Measurements from ENCODE around the gene P3R3URF.
A peak's percentile ranks its signal among the peaks of the same experiment; 100 is the strongest.
"Not testable (repeated sequence)": the region's sequence is repeated elsewhere in the genome, so short reads cannot be mapped to it uniquely, and the experiment has no call there.

P3R3URF gene

DNA sequence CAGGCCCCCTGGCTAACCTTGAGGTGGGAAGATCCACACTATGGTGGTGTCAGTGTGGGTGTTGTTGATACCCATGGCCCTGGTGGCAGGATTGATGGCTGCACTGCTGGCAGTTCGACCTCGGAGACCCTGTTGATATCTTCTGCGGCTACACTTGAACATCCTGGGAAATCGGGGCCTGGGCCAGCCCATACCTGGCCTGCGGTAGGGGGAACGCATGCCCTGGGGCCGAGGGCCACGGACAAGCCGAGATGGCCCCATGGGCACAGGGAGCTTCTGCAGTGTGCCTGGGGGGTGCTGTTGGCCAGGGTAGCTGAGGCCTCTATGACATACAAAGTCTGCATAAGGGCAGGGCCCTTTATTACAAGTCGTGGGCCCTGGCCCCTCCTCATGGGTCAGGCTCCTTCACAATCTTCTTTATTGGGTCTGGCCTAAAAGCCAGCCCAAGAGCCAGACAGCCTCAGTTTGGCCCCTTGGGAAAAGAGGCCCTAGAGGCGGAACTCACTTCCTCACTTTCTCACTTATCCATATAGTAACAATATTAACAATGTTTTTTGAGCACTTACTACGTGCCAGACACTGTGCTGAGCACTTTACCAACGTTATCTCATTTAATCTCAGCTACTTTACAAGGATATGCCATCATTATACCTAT is at the start of gene P3R3URF:
Gene P3R3URF (minus strand): TSS at position 278 of the 655 bp plus-strand sequence. CDS start 17 bp downstream, at position 261.
- DNase-seq (ENCODE audit: low spot score) = no peak

- no peak for DNase-seq (ENCODE audit: low spot score)
Measured at GRCh38 chr1:46224966-46225365, 48.7 kb upstream of the P3R3URF start.

- peak; percentile 87 for DNase-seq (ENCODE audit: low spot score)
Measured at GRCh38 chr1:46223472-46223943, 47.2 kb upstream of the P3R3URF start.

DNA sequence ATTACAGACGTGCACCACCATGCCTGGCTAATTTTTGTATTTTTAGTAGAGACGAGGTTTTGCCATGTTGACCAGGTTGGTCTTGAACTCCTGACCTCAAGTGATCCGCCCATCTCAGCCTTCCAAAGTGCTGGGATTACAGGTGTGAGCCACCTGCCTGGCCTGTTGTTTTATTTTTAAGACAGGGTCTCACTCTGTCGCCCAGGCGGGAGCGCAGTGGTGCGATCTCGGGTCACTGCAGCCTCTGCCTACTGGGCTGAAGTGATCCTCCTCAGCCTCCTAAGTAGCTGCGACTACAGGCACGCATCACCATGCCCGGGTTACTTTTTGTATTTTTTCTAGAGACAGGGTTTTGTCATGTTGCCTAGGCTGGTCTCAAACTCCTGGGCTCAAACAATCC is 46.8 kb upstream of the P3R3URF start:
- DNase-seq (ENCODE audit: low spot score) = not testable (repeated sequence)

- DNase-seq (ENCODE audit: low spot score) = no peak
Measured at GRCh38 chr1:46221749-46222148, 45.5 kb upstream of the P3R3URF start.

DNA sequence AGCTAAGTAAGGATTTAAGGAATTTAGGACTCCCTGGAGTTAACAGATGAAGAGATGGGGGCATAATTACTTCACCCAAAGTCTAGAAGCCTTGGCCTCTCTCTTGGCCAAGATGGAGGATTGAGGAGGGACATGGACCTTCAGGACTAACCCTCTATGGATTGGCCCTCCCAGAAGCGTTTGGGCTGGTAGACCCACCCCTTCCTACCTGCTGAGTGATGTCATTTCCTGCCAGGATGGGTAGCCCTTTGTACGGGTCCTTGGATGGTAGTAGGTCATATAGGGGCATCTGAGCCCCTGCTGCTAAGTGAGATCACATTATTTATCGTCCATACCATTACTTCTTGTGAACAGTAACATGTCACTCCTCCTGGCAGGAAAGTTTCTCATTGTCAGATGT is 44.5 kb upstream of the P3R3URF start:
- no peak for DNase-seq (ENCODE audit: low spot score)

DNA sequence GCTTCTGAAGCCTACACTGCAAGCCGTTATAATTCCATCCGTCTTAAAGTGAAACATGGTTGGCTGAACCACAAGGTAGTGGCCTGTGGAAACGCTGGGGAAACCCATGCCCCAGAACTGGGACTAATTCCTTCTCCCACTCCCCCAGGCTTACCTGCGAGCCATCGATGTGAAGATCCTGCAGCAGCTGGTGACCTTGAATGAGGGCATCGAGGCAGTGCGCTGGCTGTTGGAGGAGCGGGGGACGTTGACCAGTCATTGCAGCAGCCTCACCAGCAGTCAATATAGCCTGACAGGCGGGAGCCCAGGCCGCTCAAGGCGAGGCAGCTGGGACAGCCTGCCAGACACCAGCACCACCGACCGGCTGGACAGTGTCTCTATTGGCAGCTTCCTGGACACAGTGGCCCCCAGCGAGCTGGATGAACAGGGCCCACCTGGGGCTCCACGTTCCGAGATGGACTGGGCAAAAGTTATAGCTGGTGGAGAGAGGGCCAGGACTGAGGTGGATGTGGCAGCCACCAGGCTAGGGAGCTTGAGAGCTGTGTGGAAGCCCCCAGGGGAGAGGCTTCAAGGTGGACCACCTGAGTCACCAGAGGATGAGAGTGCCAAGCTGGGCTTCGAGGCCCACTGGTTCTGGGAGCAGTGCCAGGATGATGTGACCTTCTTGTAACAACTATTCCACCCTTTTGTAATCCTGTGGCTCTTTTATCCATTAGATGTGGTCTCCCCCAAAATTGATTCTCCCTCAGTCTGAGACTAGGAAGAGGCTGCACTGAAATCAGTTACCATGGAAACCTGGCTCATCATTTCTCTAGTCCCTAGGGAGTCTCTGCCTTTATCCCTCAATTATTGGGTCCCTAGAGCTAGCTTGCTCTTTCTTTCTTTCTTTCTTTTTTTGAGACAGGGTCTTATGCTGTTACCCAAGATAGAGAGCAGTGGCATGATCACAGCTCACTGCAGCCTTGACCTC is 43.5 kb upstream of the P3R3URF start:
- no peak for DNase-seq (ENCODE audit: low spot score)

- DNase-seq (ENCODE audit: low spot score) = no peak
Measured at GRCh38 chr1:46218443-46218842, 42.2 kb upstream of the P3R3URF start.

- DNase-seq (ENCODE audit: low spot score) = no peak
Measured at GRCh38 chr1:46215504-46215903, 39.2 kb upstream of the P3R3URF start.

GRCh38 chr1:46211051-46211450 is 34.8 kb upstream of the P3R3URF start:
- DNase-seq (ENCODE audit: low spot score) = no peak

- DNase-seq (ENCODE audit: low spot score) = no peak
Measured at GRCh38 chr1:46210561-46210960, 34.3 kb upstream of the P3R3URF start.

- DNase-seq (ENCODE audit: low spot score) = no peak
Measured at GRCh38 chr1:46206399-46206798, 30.1 kb upstream of the P3R3URF start.

DNA sequence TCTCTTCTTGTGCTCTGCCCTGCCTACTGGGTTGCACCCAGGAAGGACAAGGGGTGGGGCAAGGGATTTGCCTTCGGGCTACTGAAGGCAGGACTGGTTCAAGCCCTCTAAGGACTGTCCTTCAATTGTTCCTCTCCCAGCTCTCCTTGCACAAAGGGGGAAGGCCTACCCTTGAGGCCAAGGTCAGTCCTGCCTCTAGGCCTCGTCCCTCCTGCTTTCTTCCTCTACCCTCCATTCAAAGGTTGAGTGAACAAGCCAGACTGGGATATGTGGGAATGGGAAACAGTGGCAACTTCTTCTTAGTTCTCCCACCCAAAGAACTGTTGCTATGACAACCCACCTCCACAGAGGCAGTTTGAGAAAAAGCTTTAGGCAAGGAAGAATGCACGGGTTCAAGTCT is 29.5 kb upstream of the P3R3URF start:
- no peak for DNase-seq (ENCODE audit: low spot score)

- no peak for DNase-seq (ENCODE audit: low spot score)
Measured at GRCh38 chr1:46205141-46205540, 28.9 kb upstream of the P3R3URF start.

GRCh38 chr1:46204406-46204742 is 28.1 kb upstream of the P3R3URF start:
- no peak for DNase-seq (ENCODE audit: low spot score)

DNA sequence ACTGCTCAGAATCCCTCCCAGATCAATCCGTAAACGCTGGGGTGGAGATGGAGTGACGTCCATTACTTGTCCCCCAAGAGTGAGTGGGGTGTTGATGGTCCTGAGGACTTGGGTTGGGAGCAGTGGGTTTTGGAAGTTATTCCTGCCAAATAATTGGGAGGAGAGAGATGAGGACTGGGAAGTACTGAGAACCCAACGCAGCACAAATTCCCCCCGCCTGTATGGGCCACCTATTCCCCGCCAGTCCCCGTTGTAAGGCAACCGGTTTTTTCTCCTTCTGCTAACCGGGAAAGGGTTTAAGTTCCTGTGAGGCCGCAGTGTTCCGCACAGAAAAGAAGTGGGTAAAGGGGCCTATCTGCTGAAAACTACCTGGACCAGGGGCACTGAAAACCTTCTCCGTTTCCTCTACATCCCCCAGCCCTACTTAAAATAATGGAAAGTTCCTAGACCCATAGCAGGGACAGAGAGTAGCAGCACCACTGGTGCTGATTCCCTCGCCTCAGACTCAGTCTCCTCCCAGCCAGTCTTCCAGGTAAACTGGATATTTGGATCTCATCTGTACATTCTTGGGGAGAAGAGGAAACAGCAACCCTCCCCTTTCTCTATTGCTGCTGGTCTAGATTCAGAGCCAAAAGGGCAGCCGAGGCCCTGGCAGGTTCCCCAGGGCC is 27.6 kb upstream of the P3R3URF start:
- DNase-seq (ENCODE audit: low spot score) = no peak

- DNase-seq (ENCODE audit: low spot score) = peak; percentile 19
Measured at GRCh38 chr1:46199233-46199749, 23.0 kb upstream of the P3R3URF start.

DNA sequence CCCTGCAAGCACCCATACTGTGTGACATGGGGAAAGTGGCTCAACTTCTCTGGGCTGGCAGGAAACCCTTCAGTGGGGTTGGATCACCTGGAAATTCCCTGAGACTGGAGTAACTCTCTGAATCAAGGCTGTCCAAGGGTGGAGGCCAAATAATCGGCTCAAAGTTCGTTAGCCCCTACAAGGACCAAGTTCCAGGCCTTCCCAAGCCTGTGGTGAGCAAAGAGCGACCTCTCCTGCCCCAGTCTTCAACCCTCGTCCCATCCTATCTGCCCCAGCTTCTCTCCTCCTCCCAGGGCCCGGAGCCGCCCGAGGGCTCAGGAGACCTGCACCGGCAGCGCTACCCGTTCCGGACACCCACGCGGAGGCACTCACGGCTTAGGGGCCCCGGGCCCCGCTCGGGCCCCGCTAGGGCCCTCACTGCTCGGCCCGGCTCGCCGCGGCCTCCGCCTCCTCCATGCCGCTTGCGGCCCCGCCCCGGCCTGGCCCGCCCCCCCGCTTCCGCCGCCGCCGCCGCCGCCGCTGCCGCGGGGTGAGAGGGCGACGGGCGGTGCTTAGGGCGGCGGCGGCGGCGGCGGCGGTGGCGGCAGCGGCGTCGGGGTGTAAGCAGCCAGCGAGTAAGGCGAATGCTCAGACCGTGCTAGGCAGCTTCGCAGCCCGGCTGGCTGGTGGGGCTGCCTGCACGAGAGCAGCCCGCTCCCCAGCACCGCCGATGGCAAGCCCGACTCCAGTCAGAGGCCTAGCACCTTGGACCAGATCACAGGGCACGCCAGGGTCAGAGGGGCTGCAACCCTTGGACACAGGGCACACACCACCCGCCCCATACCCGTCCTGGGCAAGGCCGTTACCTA is 21.9 kb upstream of the P3R3URF start, which contains the start of gene POMGNT1:
Gene POMGNT1 (minus strand): TSS at position 471 of the 848 bp plus-strand sequence. CDS start 613 bp downstream, outside the sequence.
- DNase-seq (ENCODE audit: low spot score) = peak; percentile 69

- no peak for DNase-seq (ENCODE audit: low spot score)
Measured at GRCh38 chr1:46197560-46197963, 21.3 kb upstream of the P3R3URF start.

- DNase-seq (ENCODE audit: low spot score) = no peak
Measured at GRCh38 chr1:46196609-46197008, 20.3 kb upstream of the P3R3URF start.

GRCh38 chr1:46194641-46195193 is 18.4 kb upstream of the P3R3URF start:
- DNase-seq (ENCODE audit: low spot score) = no peak

All from NAMALWA (cell line).